Endothelial cell of umbilical vein (primary cell): Measurements from ENCODE around the gene PIEZO2. TPM values are rescaled to one million over a fixed set of nuclear protein-coding genes. Genes with fewer than 3 reads are reported as not detected.

Experiments
- BruUV-seq: library from RNA; stranded (reverse); fragments of 400-500 nt; replicated peaks from 2 replicates; lab custom pipeline; 2021; lab: Mats Ljungman, UMichigan
- CTCF ChIA-PET: fragments of 300-600, 350-600 bp; sonication (Branson Sonifier 250); formaldehyde crosslinking; loops from one replicate; lab custom pipeline; 2021; ENCODE audit warnings: antibody characterized with exemption, inconsistent platforms; lab: Charles Lee
- POLR2A ChIA-PET: fragments of 300-600, 350-600 bp; sonication (Branson Sonifier 250); formaldehyde crosslinking; loops from one replicate; lab custom pipeline; 2021; ENCODE audit warnings: antibody characterized with exemption, inconsistent platforms; lab: Charles Lee
- DNase-seq: peaks from one replicate; pipeline ENCODE4 v3.0.0-alpha.2; 2011; ENCODE audit warnings: low read depth, low spot score
- FAIRE-seq: peaks from 2 replicates; lab custom pipeline; 2011; peaks lifted over from hg19 to GRCh38; lab: Jason Lieb, UNC
- H2AFZ ChIP-seq: 2 replicates; pipeline ENCODE4 v1.6.0; 2012; ENCODE audit warnings: low read depth, low read length, control low read depth, inconsistent platforms
- H3K27ac ChIP-seq: 2 replicates; pipeline ENCODE4 v1.5.1; 2011; ENCODE audit warnings: low read depth, mild to moderate bottlenecking, control low read depth, low read length, moderate library complexity; ENCODE audit not compliant: insufficient read depth
- H3K27me3 ChIP-seq, 2 experiments: 2 replicates each; pipeline versions ENCODE4 v1.6.0 to v1.6.1; 2011; ENCODE audit warnings: low read length in 2 of 2, mixed read lengths in 1 of 2; ENCODE audit not compliant: control insufficient read depth in 2 of 2, insufficient read depth in 2 of 2
- H3K36me3 ChIP-seq, 2 experiments: 2 replicates in 1 of 2; 3 replicates in 1 of 2; pipeline ENCODE4 v1.5.1; 2011; ENCODE audit warnings: low read length in 2 of 2, mild to moderate bottlenecking in 1 of 2, moderate library complexity in 1 of 2; ENCODE audit not compliant: control insufficient read depth in 2 of 2, insufficient read depth in 2 of 2; ENCODE audit errors: extremely low read depth in 1 of 2
- H3K4me1 ChIP-seq: 3 replicates; pipeline ENCODE4 v1.5.1; 2011; ENCODE audit warnings: mild to moderate bottlenecking, low read length; ENCODE audit not compliant: control insufficient read depth, insufficient read depth; ENCODE audit errors: extremely low read depth
- H3K4me2 ChIP-seq: 2 replicates; pipeline ENCODE4 v1.6.1; 2011; ENCODE audit warnings: low read length, control low read depth, mixed read lengths; ENCODE audit not compliant: insufficient read depth
- H3K4me3 ChIP-seq, 3 experiments: fragments of 200-600 bp in 1 of 3; sonication (generic), shearing (Covaris generic) in 1 of 3; replicated peaks in 1 of 3; 2 replicates each; pipeline ENCODE4 v1.5.1; 2011 to 2016; ENCODE audit warnings: control low read depth in 3 of 3, low read length in 3 of 3, mild to moderate bottlenecking in 2 of 3, inconsistent platforms in 1 of 3, low read depth in 1 of 3, moderate library complexity in 1 of 3; ENCODE audit not compliant: insufficient read depth in 1 of 3
- H3K79me2 ChIP-seq: 2 replicates; pipeline ENCODE4 v1.6.0; 2012; ENCODE audit warnings: low read length, inconsistent platforms; ENCODE audit not compliant: control insufficient read depth, insufficient read depth
- H3K9ac ChIP-seq: replicated peaks from 2 replicates; pipeline ENCODE3; 2011; ENCODE audit warnings: low read length, control low read depth; ENCODE audit not compliant: insufficient read depth; ENCODE audit errors: extremely low read depth
- H3K9me1 ChIP-seq: replicated peaks from 3 replicates; pipeline ENCODE4 v1.6.0; 2011; ENCODE audit warnings: mild to moderate bottlenecking, low read length; ENCODE audit not compliant: control insufficient read depth, insufficient read depth; ENCODE audit errors: extremely low read depth
- H3K9me3 ChIP-seq: replicated peaks from 2 replicates; pipeline ENCODE4 v1.5.1; 2012; ENCODE audit warnings: low read length, inconsistent platforms; ENCODE audit not compliant: control insufficient read depth, insufficient read depth
- H4K20me1 ChIP-seq: replicated peaks from 2 replicates; pipeline ENCODE3; 2011; ENCODE audit warnings: mild to moderate bottlenecking, low read length; ENCODE audit not compliant: control insufficient read depth, insufficient read depth; ENCODE audit errors: extremely low read depth
- EZH2 ChIP-seq: IDR thresholded peaks from 2 replicates; pipeline ENCODE4 v1.6.1; 2012; ENCODE audit warnings: borderline replicate concordance, low read depth, mild to moderate bottlenecking, moderate library complexity, low read length, inconsistent platforms; ENCODE audit not compliant: severe bottlenecking
- FOS ChIP-seq: IDR thresholded peaks from 2 replicates; pipeline ENCODE4 v1.6.1; 2011; ENCODE audit warnings: mild to moderate bottlenecking, low read length, moderate library complexity, borderline replicate concordance; ENCODE audit not compliant: insufficient read depth
- GATA2 ChIP-seq: IDR thresholded peaks from 2 replicates; pipeline ENCODE4 v1.7.0; 2011; ENCODE audit warnings: low read depth, mild to moderate bottlenecking, moderate library complexity, mixed read lengths, low read length; ENCODE audit not compliant: insufficient read length, insufficient read depth
- JUN ChIP-seq: IDR thresholded peaks from 2 replicates; pipeline ENCODE4 v1.6.1; 2011; ENCODE audit warnings: borderline replicate concordance, low read depth; ENCODE audit not compliant: insufficient read length, insufficient read depth
- MAX ChIP-seq: IDR thresholded peaks from 2 replicates; pipeline ENCODE4 v1.6.1; 2011; ENCODE audit not compliant: insufficient read depth, insufficient read length
- MYC ChIP-seq: IDR thresholded peaks from one replicate; pipeline ENCODE4 v1.6.1; 2011; ENCODE audit warnings: mild to moderate bottlenecking, low read depth, low read length
- POLR2A ChIP-seq: IDR thresholded peaks from 2 replicates; pipeline ENCODE4 v1.6.1; 2012; ENCODE audit warnings: low read depth, mild to moderate bottlenecking, control low read depth, low read length
- POLR2AphosphoS5 ChIP-seq: IDR thresholded peaks from 2 replicates; pipeline ENCODE4 v1.6.1; 2012; ENCODE audit warnings: low read depth, mild to moderate bottlenecking, control low read depth, low read length, moderate library complexity; ENCODE audit not compliant: insufficient read depth
- dilution Hi-C: fragments of 300-500 bp; cut with MboI; formaldehyde crosslinking; loops from one replicate; pipeline ENCODE4 v1.15.0; 2019; ENCODE audit warnings: low sequenced_read_pairs; ENCODE audit not compliant: extremely low pct_ligation_motif_present
- intact Hi-C: fragments of 100-400 bp; cut with micrococcal nuclease; formaldehyde crosslinking; loops from one replicate; pipeline ENCODE4 v1.10.0; 2022
- polyA plus RNA-seq, 4 experiments: library from polyadenylated mRNA; depleted of rRNA in 3 of 4; stranded (reverse) in 3 of 4; unstranded in 1 of 4; fragments of >200 nt; gene quantifications; 2 replicates each; pipeline versions ENCODE4 v1.2.1 to v1.2.3, GENCODE V29; 2011 to 2012; ENCODE audit warnings: missing spikeins in 1 of 4
- total RNA-seq: library from RNA; stranded (reverse); gene quantifications from 2 replicates; pipeline ENCODE4 v1.2.3, GENCODE V29; 2021
- TF ChIP-seq, protein P1 (sequence below), 2 donors: IDR thresholded peaks; 1 replicate in 1 of 2; 2 replicates in 1 of 2; pipeline ENCODE4 v1.5.1; 2011; ENCODE audit warnings: low read length in 2 of 2, mild to moderate bottlenecking in 2 of 2, moderate library complexity in 2 of 2, control low read depth in 1 of 2, inconsistent platforms in 1 of 2, low read depth in 1 of 2; ENCODE audit not compliant: insufficient read depth in 1 of 2; ENCODE audit errors: extremely low read depth in 1 of 2

Gene PIEZO2
- total and polyA plus RNA-seq, 2 donors (not counting 3 experiments of a cell fraction or from before 2014, with no cell fraction given): 1.7 to 11.2 TPM

DNA sequence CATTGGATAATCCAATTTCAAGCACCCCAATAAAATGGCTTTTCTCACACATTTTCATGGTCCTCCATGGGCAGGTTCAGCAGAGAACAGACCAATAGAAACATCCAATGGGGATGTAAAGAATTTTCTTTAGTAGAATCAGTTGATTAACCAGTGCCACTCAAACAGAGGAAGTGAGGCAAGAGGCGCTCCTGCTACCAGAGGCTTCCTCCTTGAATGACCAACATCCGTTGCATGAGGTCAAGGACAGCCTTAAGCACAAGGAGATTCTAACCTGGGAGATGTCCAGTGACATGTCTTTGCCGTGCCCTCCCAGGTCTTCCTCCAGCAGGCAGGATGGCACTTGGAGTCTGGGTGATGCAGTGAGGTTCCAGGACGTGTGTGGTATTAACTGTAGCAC is 146.6 kb downstream of the PIEZO2 start:
- no peak overlapping the region for H3K27ac ChIP-seq
- no peaks in the 10 kb centered on the region for H4K20me1 ChIP-seq
- H3K9me1 ChIP-seq: no peaks in the 10 kb centered on the region
- H3K27me3 ChIP-seq: no peaks in the 10 kb centered on the region
- FAIRE-seq (no peak), DNase-seq (no peak)
- no peak overlapping the region for H2AFZ ChIP-seq
- H3K79me2 ChIP-seq: no peaks in the 10 kb centered on the region
- intact Hi-C loops (no loop called here), dilution Hi-C loops (no loop called here)
- H3K4me2 ChIP-seq: no peak overlapping the region
- TF ChIP-seq, protein P1, sequence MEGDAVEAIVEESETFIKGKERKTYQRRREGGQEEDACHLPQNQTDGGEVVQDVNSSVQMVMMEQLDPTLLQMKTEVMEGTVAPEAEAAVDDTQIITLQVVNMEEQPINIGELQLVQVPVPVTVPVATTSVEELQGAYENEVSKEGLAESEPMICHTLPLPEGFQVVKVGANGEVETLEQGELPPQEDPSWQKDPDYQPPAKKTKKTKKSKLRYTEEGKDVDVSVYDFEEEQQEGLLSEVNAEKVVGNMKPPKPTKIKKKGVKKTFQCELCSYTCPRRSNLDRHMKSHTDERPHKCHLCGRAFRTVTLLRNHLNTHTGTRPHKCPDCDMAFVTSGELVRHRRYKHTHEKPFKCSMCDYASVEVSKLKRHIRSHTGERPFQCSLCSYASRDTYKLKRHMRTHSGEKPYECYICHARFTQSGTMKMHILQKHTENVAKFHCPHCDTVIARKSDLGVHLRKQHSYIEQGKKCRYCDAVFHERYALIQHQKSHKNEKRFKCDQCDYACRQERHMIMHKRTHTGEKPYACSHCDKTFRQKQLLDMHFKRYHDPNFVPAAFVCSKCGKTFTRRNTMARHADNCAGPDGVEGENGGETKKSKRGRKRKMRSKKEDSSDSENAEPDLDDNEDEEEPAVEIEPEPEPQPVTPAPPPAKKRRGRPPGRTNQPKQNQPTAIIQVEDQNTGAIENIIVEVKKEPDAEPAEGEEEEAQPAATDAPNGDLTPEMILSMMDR (IDR thresholded peaks at IDR 0.05; ENCODE audit: extremely low read depth in 1 of 2, insufficient read depth in 1 of 2, low read depth in 1 of 2, low read length in 2 of 2): no peak
- TF ChIP-seq JUN (no peak), GATA2 (no peak), POLR2A (no peak), EZH2 (no peak), FOS (no peak), MAX (no peak), MYC (no peak), POLR2AphosphoS5 (no peak)
- ChIA-PET POLR2A (no interaction called here), CTCF (no interaction called here)
- H3K9ac ChIP-seq: no peak overlapping the region
- peaks cover 43% of the 10 kb centered on the region for H3K4me1 ChIP-seq
- no peak overlapping the region for H3K4me3 ChIP-seq
- H3K9me3 ChIP-seq: no peaks in the 10 kb centered on the region
- no TSS peak for BruUV-seq
- H3K36me3 ChIP-seq: no peaks in the 10 kb centered on the region
